CD4-positive, alpha-beta memory T cell (primary cell): ENCODE measurements around the gene EPAS1. TPM values are rescaled to one million over a fixed set of nuclear protein-coding genes. Genes with fewer than 3 reads are reported as not detected.
"Not testable (repeated sequence)": the region's sequence is repeated elsewhere in the genome, so short reads cannot be mapped to it uniquely, and the experiment has no call there.

Source experiments
- CTCF ChIA-PET: fragments of 350-600 bp; sonication (Branson Sonifier 250); formaldehyde crosslinking; loops from one replicate; lab custom pipeline; 2021; ENCODE audit warnings: inconsistent platforms; ENCODE audit not compliant: partially characterized antibody; lab: Charles Lee
- POLR2A ChIA-PET: fragments of 350-600 bp; sonication (Branson Sonifier 250); formaldehyde crosslinking; loops from one replicate; lab custom pipeline; 2021; ENCODE audit not compliant: partially characterized antibody; lab: Charles Lee
- DNase-seq, 5 donors: peaks; one replicate each; pipeline versions ENCODE4 v3.0.0 to v3.0.0-alpha.2; 2020 to 2022; ENCODE audit warnings: mixed read lengths in 1 of 5
- H3K27ac ChIP-seq: one replicate; pipeline ENCODE4 v1.7.0; 2013; ENCODE audit warnings: low read depth, low read length
- H3K27me3 ChIP-seq: 2 replicates; pipeline ENCODE4 v1.7.0; 2013; ENCODE audit warnings: mild to moderate bottlenecking, low read length, moderate library complexity; ENCODE audit not compliant: insufficient read depth
- H3K36me3 ChIP-seq: 2 replicates; pipeline ENCODE4 v1.7.0; 2013; ENCODE audit warnings: mild to moderate bottlenecking, low read length, moderate library complexity; ENCODE audit not compliant: insufficient read depth
- H3K4me1 ChIP-seq: 2 replicates; pipeline ENCODE4 v1.7.0; 2013; ENCODE audit warnings: mild to moderate bottlenecking, low read length, moderate library complexity; ENCODE audit not compliant: insufficient read depth
- H3K4me3 ChIP-seq, 2 donors: one replicate each; pipeline ENCODE4 v1.7.0; 2013; ENCODE audit warnings: low read length in 2 of 2, mild to moderate bottlenecking in 1 of 2
- H3K9me3 ChIP-seq, 2 donors: one replicate each; pipeline ENCODE4 v1.7.0; 2013; ENCODE audit warnings: low read length in 2 of 2, control low read depth in 1 of 2; ENCODE audit not compliant: control insufficient read depth in 1 of 2
- H3K27ac Mint-ChIP-seq, 7 donors: one replicate each; pipeline ENCODE4 v1.8.0; 2020 to 2021; ENCODE audit warnings: mixed read lengths in 7 of 7, mild to moderate bottlenecking in 6 of 7, inconsistent platforms in 3 of 7, moderate library complexity in 3 of 7
- H3K27me3 Mint-ChIP-seq, 2 donors: one replicate each; pipeline ENCODE4 v1.8.0; 2020 to 2021; ENCODE audit warnings: mixed read lengths in 2 of 2
- H3K36me3 Mint-ChIP-seq, 2 donors: one replicate each; pipeline ENCODE4 v1.8.0; 2020 to 2021; ENCODE audit warnings: mixed read lengths in 2 of 2, inconsistent platforms in 1 of 2, mild to moderate bottlenecking in 1 of 2
- H3K4me1 Mint-ChIP-seq, 4 donors: one replicate each; pipeline ENCODE4 v1.8.0; 2020 to 2021; ENCODE audit warnings: mixed read lengths in 4 of 4, mild to moderate bottlenecking in 1 of 4
- H3K4me3 Mint-ChIP-seq, 8 donors: one replicate each; pipeline ENCODE4 v1.8.0; 2020 to 2021; ENCODE audit warnings: mixed read lengths in 8 of 8, mild to moderate bottlenecking in 7 of 8, moderate library complexity in 6 of 8, inconsistent platforms in 3 of 8
- H3K9me3 Mint-ChIP-seq, 8 donors: one replicate each; pipeline ENCODE4 v1.8.0; 2020 to 2021; ENCODE audit warnings: mixed read lengths in 8 of 8, mild to moderate bottlenecking in 5 of 8, inconsistent platforms in 3 of 8, moderate library complexity in 1 of 8
- intact Hi-C: fragments of 100-400 bp; cut with micrococcal nuclease; formaldehyde crosslinking; loops from one replicate; pipeline ENCODE4 v1.15.1; 2023
- polyA plus RNA-seq, 2 donors: library from polyadenylated mRNA; unstranded; fragments of 300-500 nt; fragmentation: Illumina TruSeq; gene quantifications; one replicate each; pipeline ENCODE4 v1.2.3, GENCODE V29; 2021
- total RNA-seq, 2 experiments: library from RNA; stranded (reverse); gene quantifications; one replicate each; pipeline ENCODE4 v1.2.3, GENCODE V29; 2021

Gene EPAS1
- total and polyA plus RNA-seq, 4 experiments from 2014 or later, result 0.40 to 2.7 (median 2.3) TPM; not detected in 1

GRCh38 chr2:46395730-46396129 is 98.5 kb downstream of the EPAS1 start:
- DNase-seq, POLR2A ChIA-PET, H3K4me3 ChIP-seq, H3K27me3 ChIP-seq, H3K4me1 Mint-ChIP-seq, H3K27me3 Mint-ChIP-seq, CTCF ChIA-PET, H3K27ac Mint-ChIP-seq, H3K9me3 Mint-ChIP-seq, H3K27ac ChIP-seq, intact Hi-C loops, H3K4me1 ChIP-seq, H3K9me3 ChIP-seq, H3K36me3 Mint-ChIP-seq, H3K36me3 ChIP-seq, H3K4me3 Mint-ChIP-seq: not testable (repeated sequence)

DNA sequence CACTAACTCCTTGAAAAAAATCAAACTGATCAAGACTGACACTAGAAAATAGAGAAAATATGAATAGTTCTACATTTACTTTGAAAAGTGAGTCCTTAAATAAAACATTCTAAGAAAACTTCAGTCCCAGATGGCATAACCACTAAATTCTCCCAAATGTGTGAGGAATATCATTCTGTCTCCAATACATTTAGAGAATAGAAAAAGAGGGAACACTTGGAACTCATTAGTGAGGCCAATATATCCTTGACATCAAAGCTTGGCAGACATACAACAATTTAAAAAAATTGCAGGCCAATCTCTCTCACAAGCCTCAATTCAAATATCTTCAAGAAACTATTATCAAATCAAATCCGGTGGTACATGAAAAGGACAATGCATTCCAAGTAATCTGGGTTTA is 102.8 kb downstream of the EPAS1 start:
- no peaks in the 10 kb centered on the region for H3K4me1 ChIP-seq
- no peak overlapping the region for H3K4me3 ChIP-seq
- peaks cover 2 to 3% of the 10 kb centered on the region in 2 donors for H3K27me3 Mint-ChIP-seq
- H3K36me3 Mint-ChIP-seq, result no peaks in the 10 kb centered on the region
- CTCF ChIA-PET, result no interaction called here
- H3K27me3 ChIP-seq, result no peaks in the 10 kb centered on the region
- POLR2A ChIA-PET, result no interaction called here
- no peak overlapping the region for H3K4me3 Mint-ChIP-seq
- H3K9me3 Mint-ChIP-seq, result no peaks in the 10 kb centered on the region
- intact Hi-C loops, result no loop called here
- H3K27ac ChIP-seq, result no peak overlapping the region
- peaks cover 0 to 4% (median 0%) of the 10 kb centered on the region in 4 donors for H3K4me1 Mint-ChIP-seq
- DNase-seq, result no peak
- no peak overlapping the region for H3K27ac Mint-ChIP-seq
- no peaks in the 10 kb centered on the region for H3K36me3 ChIP-seq
- H3K9me3 ChIP-seq, result no peaks in the 10 kb centered on the region

- Mint-ChIP-seq H3K4me3 (no peak overlapping the region), H3K4me1 (no peaks in the 10 kb centered on the region), H3K9me3 (no peaks in the 10 kb centered on the region), H3K36me3 (no peaks in the 10 kb centered on the region), H3K27me3 (peaks cover 0 to 2% of the 10 kb centered on the region in 2 donors), H3K27ac (no peak overlapping the region)
- DNase-seq, result no peak
- ChIA-PET CTCF (interaction anchor here (0.6 kb wide), 1 partner anchor 949 kb away, joined by 3 read pairs; no protein-coding TSS in a partner anchor), POLR2A (no interaction called here)
- Histone ChIP-seq H3K36me3 (no peaks in the 10 kb centered on the region), H3K27ac (no peak overlapping the region), H3K27me3 (no peaks in the 10 kb centered on the region), H3K4me3 (no peak overlapping the region), H3K4me1 (no peaks in the 10 kb centered on the region), H3K9me3 (no peaks in the 10 kb centered on the region)
- intact Hi-C loops, result no loop called here
These were observed 105.7 kb downstream of the EPAS1 start for GRCh38 chr2:46402874-46403273.

DNA sequence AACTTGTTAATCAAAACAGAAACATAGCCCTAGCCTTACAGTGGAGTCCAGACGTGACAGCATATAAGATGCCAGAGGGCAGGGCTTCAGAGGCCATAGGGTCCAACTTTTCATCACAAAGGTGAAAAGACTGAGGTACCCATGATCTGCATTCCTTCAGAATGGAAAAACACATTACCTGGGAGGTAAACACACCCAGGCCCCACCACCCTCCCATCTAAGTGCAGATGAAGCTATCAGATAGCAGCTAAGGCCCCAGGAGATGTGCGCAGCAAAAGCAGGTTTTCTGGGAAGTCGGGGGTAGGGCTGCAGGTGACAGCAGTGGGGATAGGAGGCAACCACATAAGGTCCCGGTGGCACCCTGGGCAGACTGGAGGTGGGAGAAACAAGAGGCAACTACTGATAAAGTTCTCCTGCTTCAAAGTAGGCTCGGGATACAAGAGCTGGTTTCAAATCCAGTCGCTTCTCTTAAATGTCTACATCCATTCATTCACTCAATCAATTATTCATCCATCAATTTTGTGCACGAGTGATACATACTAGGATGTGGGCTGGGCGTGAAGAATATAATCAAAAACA is 107.1 kb downstream of the EPAS1 start:
- intact Hi-C loops, result no loop called here
- H3K36me3 Mint-ChIP-seq, result no peaks in the 10 kb centered on the region
- H3K9me3 Mint-ChIP-seq, result no peaks in the 10 kb centered on the region
- H3K4me1 ChIP-seq, result no peaks in the 10 kb centered on the region
- no peak for DNase-seq
- no peak overlapping the region for H3K4me3 ChIP-seq
- no peaks in the 10 kb centered on the region for H3K27me3 ChIP-seq
- ChIA-PET POLR2A (interaction anchor here (0.6 kb wide), 1 partner anchor 21 kb away, joined by 3 read pairs; no protein-coding TSS in a partner anchor), CTCF (interaction anchor here (1.1 kb wide), 1 partner anchor 55 kb away, joined by 3 read pairs; no protein-coding TSS in a partner anchor)
- H3K4me1 Mint-ChIP-seq, result no peaks in the 10 kb centered on the region
- H3K27ac Mint-ChIP-seq, result no peak overlapping the region
- H3K9me3 ChIP-seq, result no peaks in the 10 kb centered on the region
- H3K27me3 Mint-ChIP-seq, result no peaks in the 10 kb centered on the region
- no peak overlapping the region for H3K27ac ChIP-seq
- H3K4me3 Mint-ChIP-seq, result no peak overlapping the region
- no peaks in the 10 kb centered on the region for H3K36me3 ChIP-seq

GRCh38 chr2:46407852-46408455 is 110.7 kb downstream of the EPAS1 start:
- no peaks in the 10 kb centered on the region for H3K27me3 Mint-ChIP-seq
- Histone ChIP-seq H3K27me3 (no peaks in the 10 kb centered on the region), H3K36me3 (no peaks in the 10 kb centered on the region), H3K4me3 (no peak overlapping the region), H3K4me1 (no peaks in the 10 kb centered on the region), H3K27ac (no peak overlapping the region), H3K9me3 (no peaks in the 10 kb centered on the region)
- H3K4me1 Mint-ChIP-seq, result no peaks in the 10 kb centered on the region
- H3K9me3 Mint-ChIP-seq, result no peaks in the 10 kb centered on the region
- POLR2A ChIA-PET, result no interaction called here
- CTCF ChIA-PET, result no interaction called here
- no peak for DNase-seq
- no peaks in the 10 kb centered on the region for H3K36me3 Mint-ChIP-seq
- no peak overlapping the region for H3K4me3 Mint-ChIP-seq
- no peak overlapping the region for H3K27ac Mint-ChIP-seq
- intact Hi-C loops, result no loop called here

GRCh38 chr2:46409756-46410155 is 112.5 kb downstream of the EPAS1 start:
- Histone ChIP-seq H3K4me1 (no peaks in the 10 kb centered on the region), H3K4me3 (no peak overlapping the region), H3K27me3 (no peaks in the 10 kb centered on the region), H3K9me3 (no peaks in the 10 kb centered on the region), H3K36me3 (no peaks in the 10 kb centered on the region), H3K27ac (no peak overlapping the region)
- intact Hi-C loops, result no loop called here
- peaks cover 0 to under 1% of the 10 kb centered on the region in 2 donors for H3K27me3 Mint-ChIP-seq
- no peak overlapping the region for H3K27ac Mint-ChIP-seq
- H3K4me1 Mint-ChIP-seq, result no peaks in the 10 kb centered on the region
- no peak for DNase-seq
- ChIA-PET POLR2A (interaction anchor here (0.6 kb wide), 1 partner anchor 154 kb away, joined by 3 read pairs; no protein-coding TSS in a partner anchor), CTCF (interaction anchor here (0.7 kb wide), 1 partner anchor 675 kb away, joined by 3 read pairs; no protein-coding TSS in a partner anchor)
- no peaks in the 10 kb centered on the region for H3K36me3 Mint-ChIP-seq
- H3K4me3 Mint-ChIP-seq, result no peak overlapping the region
- peaks cover 0 to 2% (median 0%) of the 10 kb centered on the region in 8 donors for H3K9me3 Mint-ChIP-seq

DNA sequence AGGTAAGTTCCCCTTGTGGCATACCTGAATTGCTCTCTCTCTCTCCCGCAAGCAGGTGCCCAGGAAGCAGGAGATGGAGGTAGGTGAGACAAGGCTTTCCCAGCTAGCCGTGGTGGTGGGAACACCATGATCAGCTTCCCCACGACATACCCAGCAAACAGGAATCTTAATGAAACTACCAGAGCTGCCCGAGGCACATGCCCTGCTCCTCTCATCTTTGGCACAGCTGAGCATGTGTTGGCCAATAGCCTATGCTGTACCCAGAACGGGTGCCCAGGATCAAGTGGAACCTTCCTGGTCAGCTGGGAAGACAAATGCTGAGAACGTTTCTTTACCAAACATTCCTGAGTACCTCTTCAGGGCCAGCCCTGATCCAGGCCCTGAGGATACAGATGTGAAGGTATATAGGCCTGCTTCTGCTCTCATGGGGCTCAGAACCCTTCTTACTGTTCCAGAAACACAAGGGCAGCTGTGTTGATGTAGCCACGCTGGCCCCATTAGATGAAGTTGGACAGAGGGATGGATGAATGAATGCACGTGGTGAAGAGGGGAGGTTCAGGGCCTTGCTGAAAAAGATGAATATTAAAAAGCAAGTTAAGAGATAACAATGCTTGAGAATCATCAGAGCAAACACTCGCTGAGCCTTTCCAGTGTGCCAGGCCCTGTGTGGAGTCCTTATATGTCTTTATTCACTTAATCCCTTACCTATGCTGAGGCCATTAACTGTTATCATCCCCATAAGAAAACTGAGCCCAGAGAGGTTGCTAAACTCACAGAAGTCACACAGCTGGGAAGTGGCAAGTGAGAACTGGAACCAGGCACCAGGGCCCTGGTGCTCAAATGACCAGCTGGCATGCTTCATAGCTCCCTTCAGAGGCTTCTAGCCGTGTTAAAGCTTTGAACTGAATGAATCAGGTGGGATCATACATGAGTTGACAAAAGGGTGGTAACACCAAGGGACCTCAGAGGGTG is 113.4 kb downstream of the EPAS1 start:
- no peaks in the 10 kb centered on the region for H3K9me3 ChIP-seq
- Mint-ChIP-seq H3K27me3 (peaks cover 0 to 2% of the 10 kb centered on the region in 2 donors), H3K4me3 (no peak overlapping the region), H3K9me3 (peaks cover 0 to 8% (median 4%) of the 10 kb centered on the region in 8 donors), H3K4me1 (no peaks in the 10 kb centered on the region), H3K27ac (no peak overlapping the region), H3K36me3 (no peaks in the 10 kb centered on the region)
- intact Hi-C loops, result no loop called here
- no peaks in the 10 kb centered on the region for H3K4me1 ChIP-seq
- H3K36me3 ChIP-seq, result no peaks in the 10 kb centered on the region
- H3K27ac ChIP-seq, result no peak overlapping the region
- ChIA-PET CTCF (no interaction called here), POLR2A (interaction anchor here (0.6 kb wide), 1 partner anchor 153 kb away, joined by 3 read pairs; no protein-coding TSS in a partner anchor)
- no peak for DNase-seq
- no peaks in the 10 kb centered on the region for H3K27me3 ChIP-seq
- no peak overlapping the region for H3K4me3 ChIP-seq
